NCI-H2029 treated with DMSO at 0.1 percent for 48 hours (cell line): ENCODE measurements around the gene ID3.

Source experiments
- DNase-seq: peaks from one replicate; lab custom pipeline; 2025; lab: John Stamatoyannopoulos, UW

The ID3 gene

GRCh38 chr1:23565776-23566175 lies 6.5 kb upstream of the ID3 start:
- no peak for DNase-seq

GRCh38 chr1:23564529-23565122 lies 5.3 kb upstream of the ID3 start:
- DNase-seq = no peak

GRCh38 chr1:23563755-23564374 lies 4.6 kb upstream of the ID3 start:
- DNase-seq = no peak

GRCh38 chr1:23563003-23563402 lies 3.7 kb upstream of the ID3 start:
- no peak for DNase-seq

- DNase-seq = peak; percentile 81
Measured at GRCh38 chr1:23562137-23562876, 3.0 kb upstream of the ID3 start.

- DNase-seq = no peak
Measured at GRCh38 chr1:23561813-23562100, 2.5 kb upstream of the ID3 start.

GRCh38 chr1:23561076-23561812 lies 1.9 kb upstream of the ID3 start:
- DNase-seq = no peak

GRCh38 chr1:23559985-23560741 lies 862 bp upstream of the ID3 start:
- peak; percentile 24 for DNase-seq

- no peak for DNase-seq
Measured at GRCh38 chr1:23558872-23559135, 497 bp downstream of the ID3 start.

GRCh38 chr1:23558140-23558871 lies 995 bp downstream of the ID3 start:
- peak; percentile 30 for DNase-seq

GRCh38 chr1:23557471-23558124 lies 1.7 kb downstream of the ID3 start:
- DNase-seq = no peak

- peak; percentile 71 for DNase-seq
Measured at GRCh38 chr1:23556635-23557470, 2.4 kb downstream of the ID3 start.

- peak; percentile 71 for DNase-seq
Measured at GRCh38 chr1:23555986-23556634, 3.2 kb downstream of the ID3 start.

- no peak for DNase-seq
Measured at GRCh38 chr1:23555270-23555985, 3.9 kb downstream of the ID3 start.

GRCh38 chr1:23554481-23555269 lies 4.6 kb downstream of the ID3 start:
- DNase-seq = peak; percentile 84

- no peak for DNase-seq
Measured at GRCh38 chr1:23554127-23554480, 5.2 kb downstream of the ID3 start.

- DNase-seq = no peak
Measured at GRCh38 chr1:23553231-23554126, 5.8 kb downstream of the ID3 start.
